GM23338 (cell line): ENCODE data around the gene BPI.

Source experiments
- CTCF ChIP-seq, 2 experiments: fragments of 200-600 bp in 1 of 2; sonication (generic) in 1 of 2; conservative IDR thresholded peaks; 2 replicates each; pipeline versions ENCODE4 v1.5.1 to v1.6.1; 2016 to 2017; ENCODE audit warnings: antibody characterized with exemption in 2 of 2, low read depth in 2 of 2, mild to moderate bottlenecking in 2 of 2, moderate library complexity in 1 of 2
- ETS1 ChIP-seq: IDR thresholded peaks from 2 replicates; pipeline ENCODE4 v1.6.1; 2016; ENCODE audit warnings: antibody characterized with exemption

GRCh38 chr20:38255393-38255792 lies 48.6 kb upstream of the BPI start:
- TF ChIP-seq CTCF (conservative IDR thresholded peaks at IDR 0.05; ENCODE audit: low read depth in 2 of 2) (no peak), ETS1 (no peak)
